Prostate gland (tissue), 2 donors: ENCODE data around the gene C21orf58. TPM values are rescaled to one million over a fixed set of nuclear protein-coding genes. Genes with fewer than 3 reads are reported as not detected.

Experiments
- DNase-seq: peaks from one replicate; pipeline ENCODE4 v3.0.0-alpha.2; 2019; ENCODE audit warnings: low spot score
- H3K27ac ChIP-seq, 2 donors: fragments of 200-600 bp; sonication (generic); 2 replicates each; pipeline ENCODE4 v1.5.1; 2017 to 2019
- H3K27me3 ChIP-seq: fragments of 200-600 bp; sonication (generic); replicated peaks from 2 replicates; pipeline ENCODE4 v1.5.1; 2019; ENCODE audit not compliant: insufficient read depth
- H3K36me3 ChIP-seq, 2 donors: fragments of 200-600 bp; sonication (generic); 1 replicate in 1 of 2; 2 replicates in 1 of 2; pipeline versions ENCODE4 v1.5.1 to v1.8.1; 2017 to 2019
- H3K4me1 ChIP-seq: fragments of 200-600 bp; sonication (generic); replicated peaks from 2 replicates; pipeline ENCODE4 v1.5.1; 2019
- H3K4me3 ChIP-seq, 2 donors: fragments of 200-600 bp; sonication (generic); 2 replicates each; pipeline ENCODE4 v1.5.1; 2017 to 2019
- H3K9me3 ChIP-seq: fragments of 200-600 bp; sonication (generic); 2 replicates; pipeline ENCODE4 v1.5.1; 2017
- CTCF ChIP-seq, 4 experiments: fragments of 200-600 bp in 2 of 4; fragments of 450-650 bp in 2 of 4; sonication (generic) in 2 of 4; IDR thresholded peaks; 1 replicate in 3 of 4; 2 replicates in 1 of 4; pipeline ENCODE4 v1.5.1; 2016 to 2019; ENCODE audit warnings: antibody characterized with exemption in 4 of 4, mild to moderate bottlenecking in 2 of 4, moderate library complexity in 2 of 4
- POLR2A ChIP-seq: fragments of 450-650 bp; IDR thresholded peaks from one replicate; pipeline ENCODE4 v1.6.1; 2016; ENCODE audit warnings: antibody characterized with exemption, mild to moderate bottlenecking
- POLR2AphosphoS5 ChIP-seq: sonication (generic); formaldehyde crosslinking; IDR thresholded peaks from one replicate; pipeline ENCODE4 v1.6.1; 2017; ENCODE audit warnings: antibody characterized with exemption
- WGBS: methylation state at CpG from one replicate; pipeline ENCODE4 v1.1.5; 2018; 5-methylcytosine and 5-hydroxymethylcytosine counted together
- intact Hi-C: fragments of 100-400 bp; cut with DNase I; formaldehyde crosslinking; loops from one replicate; pipeline ENCODE4 v1.14.2; 2022
- total RNA-seq, 2 donors: library from RNA; depleted of rRNA; stranded (reverse); fragments of >200 nt; gene quantifications; one replicate each; pipeline ENCODE4 v1.1.0, GENCODE V29; 2016

Gene C21orf58
- total RNA-seq, 2 donors from 2014 or later = 4.0 to 8.9 TPM

GRCh38 chr21:46294647-46295176, 29.0 kb downstream of the C21orf58 start:
- Histone ChIP-seq H3K4me1 (no peaks in the 10 kb centered on the region), H3K9me3 (no peaks in the 10 kb centered on the region), H3K27me3 (no peaks in the 10 kb centered on the region), H3K4me3 (no peak overlapping the region), H3K27ac (no peak overlapping the region), H3K36me3 (no peaks in the 10 kb centered on the region)
- no peak for DNase-seq
- intact Hi-C loops = no loop called here
- TF ChIP-seq POLR2AphosphoS5 (no peak), POLR2A (no peak), CTCF (IDR thresholded peaks at IDR 0.05) (no peak)
- 64% methylated on average over 10 of the region's 10 CpGs for WGBS

- WGBS = 100% methylated on average over 2 of the region's 2 CpGs
- Histone ChIP-seq H3K36me3 (no peaks in the 10 kb centered on the region), H3K27me3 (no peaks in the 10 kb centered on the region), H3K9me3 (no peaks in the 10 kb centered on the region), H3K4me1 (no peaks in the 10 kb centered on the region), H3K27ac (no peak overlapping the region), H3K4me3 (no peak overlapping the region)
- no peak for TF ChIP-seq CTCF (IDR thresholded peaks at IDR 0.05)
- no peak for TF ChIP-seq POLR2AphosphoS5
- TF ChIP-seq POLR2A = no peak
- no peak for DNase-seq
- intact Hi-C loops = no loop called here
Observed at GRCh38 chr21:46291561-46291960, 32.1 kb downstream of the C21orf58 start.

- Histone ChIP-seq H3K4me3 (no peak overlapping the region), H3K4me1 (peaks cover under 1% of the 10 kb centered on the region), H3K27ac (no peak overlapping the region), H3K36me3 (no peaks in the 10 kb centered on the region), H3K27me3 (no peaks in the 10 kb centered on the region), H3K9me3 (no peaks in the 10 kb centered on the region)
- intact Hi-C loops = loop anchor here (5.0 to 10.0 kb wide), 2 partner anchors 33 to 145 kb away; partner anchors contain the start of genes C21orf58 and PCNT
- no peak for DNase-seq
- 67% methylated on average over 6 of the region's 6 CpGs for WGBS
- no peak for TF ChIP-seq CTCF (IDR thresholded peaks at IDR 0.05)
- no peak for TF ChIP-seq POLR2AphosphoS5
- TF ChIP-seq POLR2A = no peak
Observed at GRCh38 chr21:46289655-46290179, 34.0 kb downstream of the C21orf58 start.

GRCh38 chr21:46287541-46287940, 36.1 kb downstream of the C21orf58 start:
- H3K4me3 ChIP-seq = no peak overlapping the region
- intact Hi-C loops = loop anchor here (5.0 to 10.0 kb wide), 2 partner anchors 35 to 143 kb away; partner anchors contain the start of genes C21orf58 and PCNT

More at GRCh38 chr21:46287541-46287940, 36.1 kb downstream of the C21orf58 start:
- Histone ChIP-seq H3K36me3 (no peaks in the 10 kb centered on the region), H3K27ac (no peak overlapping the region), H3K27me3 (no peaks in the 10 kb centered on the region), H3K9me3 (no peaks in the 10 kb centered on the region), H3K4me1 (peaks cover 7% of the 10 kb centered on the region)
- TF ChIP-seq POLR2AphosphoS5 (no peak), CTCF (IDR thresholded peaks at IDR 0.05) (no peak), POLR2A (no peak)
- DNase-seq = no peak
- WGBS = 86% methylated on average over 10 of the region's 10 CpGs
